ENCODE measurements around the gene HIPK2.

HIPK2 gene

GRCh38 chr7:139704308-139704879 lies 73.4 kb downstream of the HIPK2 start:
- no peak for DNase-seq (ENCODE audit: low read depth, low spot score)
- Histone ChIP-seq H3K9me3 (ENCODE audit: low read depth, low read length) (no peaks in the 10 kb centered on the region), H3K9ac (ENCODE audit: insufficient read length) (no peak overlapping the region), H3K36me3 (ENCODE audit: insufficient read depth, low read length) (no peaks in the 10 kb centered on the region), H3K4me3 (no peak overlapping the region), H3K27ac (no peak overlapping the region)
- no peak for TF ChIP-seq EZH2 (IDR thresholded peaks at IDR 0.05)
- TF ChIP-seq POLR2AphosphoS5 (IDR thresholded peaks at IDR 0.05; ENCODE audit: borderline replicate concordance, low read depth, low read length) = no peak
- TF ChIP-seq FOXP2 (optimal IDR thresholded peaks at IDR 0.05; ENCODE audit: control extremely low read depth, extremely low read length, insufficient read depth) = no peak

GRCh38 chr7:139703487-139704307 lies 74.1 kb downstream of the HIPK2 start:
- H3K4me3 ChIP-seq = no peak overlapping the region
- H3K9me3 ChIP-seq (ENCODE audit: low read depth, low read length) = no peaks in the 10 kb centered on the region
- H3K36me3 ChIP-seq (ENCODE audit: insufficient read depth, low read length) = no peaks in the 10 kb centered on the region
- H3K9ac ChIP-seq (ENCODE audit: insufficient read length) = no peak overlapping the region
- H3K27ac ChIP-seq = no peak overlapping the region
- DNase-seq (ENCODE audit: low read depth, low spot score) = no peak
- TF ChIP-seq FOXP2 (optimal IDR thresholded peaks at IDR 0.05; ENCODE audit: control extremely low read depth, extremely low read length, insufficient read depth) (no peak), EZH2 (IDR thresholded peaks at IDR 0.05) (no peak), POLR2AphosphoS5 (IDR thresholded peaks at IDR 0.05; ENCODE audit: borderline replicate concordance, low read depth, low read length) (no peak)

GRCh38 chr7:139702811-139703486 lies 74.8 kb downstream of the HIPK2 start:
- H3K9ac ChIP-seq (ENCODE audit: insufficient read length) = no peak overlapping the region
- H3K9me3 ChIP-seq (ENCODE audit: low read depth, low read length) = no peaks in the 10 kb centered on the region
- DNase-seq (ENCODE audit: low read depth, low spot score) = no peak
- no peaks in the 10 kb centered on the region for H3K36me3 ChIP-seq (ENCODE audit: insufficient read depth, low read length)
- TF ChIP-seq EZH2 (IDR thresholded peaks at IDR 0.05) = no peak
- TF ChIP-seq FOXP2 (optimal IDR thresholded peaks at IDR 0.05; ENCODE audit: control extremely low read depth, extremely low read length, insufficient read depth) = no peak
- TF ChIP-seq POLR2AphosphoS5 (IDR thresholded peaks at IDR 0.05; ENCODE audit: borderline replicate concordance, low read depth, low read length) = no peak
- H3K4me3 ChIP-seq = no peak overlapping the region
- no peak overlapping the region for H3K27ac ChIP-seq

DNA sequence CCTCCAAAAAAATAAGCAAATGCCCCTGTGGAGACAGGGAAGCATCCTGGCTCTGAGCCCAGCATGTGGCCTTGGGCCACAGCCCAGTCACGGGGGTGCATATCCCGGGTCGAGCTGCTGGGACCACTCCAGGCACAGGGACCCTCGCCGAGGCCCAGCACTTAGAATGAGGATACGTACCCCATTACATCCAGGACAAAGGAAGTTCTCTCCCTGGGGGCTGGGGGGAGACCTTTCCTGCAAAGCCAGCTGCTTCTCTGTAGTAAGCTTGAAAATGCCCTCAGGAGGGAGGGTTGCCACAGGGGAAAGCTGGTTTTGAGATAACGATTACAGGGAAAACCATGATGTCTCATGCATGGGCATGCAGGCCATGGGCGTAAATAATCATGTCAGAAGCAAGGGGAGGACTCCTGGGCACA lies 75.5 kb downstream of the HIPK2 start:
- Histone ChIP-seq H3K9ac (ENCODE audit: insufficient read length) (no peak overlapping the region), H3K4me3 (no peak overlapping the region), H3K9me3 (ENCODE audit: low read depth, low read length) (no peaks in the 10 kb centered on the region), H3K36me3 (ENCODE audit: insufficient read depth, low read length) (no peaks in the 10 kb centered on the region), H3K27ac (no peak overlapping the region)
- DNase-seq (ENCODE audit: low read depth, low spot score) = no peak
- TF ChIP-seq FOXP2 (optimal IDR thresholded peaks at IDR 0.05; ENCODE audit: control extremely low read depth, extremely low read length, insufficient read depth) (no peak), POLR2AphosphoS5 (IDR thresholded peaks at IDR 0.05; ENCODE audit: borderline replicate concordance, low read depth, low read length) (no peak), EZH2 (IDR thresholded peaks at IDR 0.05) (no peak)

- no peak for TF ChIP-seq FOXP2 (optimal IDR thresholded peaks at IDR 0.05; ENCODE audit: control extremely low read depth, extremely low read length, insufficient read depth)
- TF ChIP-seq POLR2AphosphoS5 (IDR thresholded peaks at IDR 0.05; ENCODE audit: borderline replicate concordance, low read depth, low read length) = no peak
- TF ChIP-seq EZH2 (IDR thresholded peaks at IDR 0.05) = no peak
- H3K9me3 ChIP-seq (ENCODE audit: low read depth, low read length) = no peaks in the 10 kb centered on the region
- no peaks in the 10 kb centered on the region for H3K36me3 ChIP-seq (ENCODE audit: insufficient read depth, low read length)
- no peak overlapping the region for H3K9ac ChIP-seq (ENCODE audit: insufficient read length)
- no peak overlapping the region for H3K27ac ChIP-seq
- H3K4me3 ChIP-seq = no peak overlapping the region
- no peak for DNase-seq (ENCODE audit: low read depth, low spot score)
Measured at GRCh38 chr7:139701908-139702307, 75.9 kb downstream of the HIPK2 start.

DNA sequence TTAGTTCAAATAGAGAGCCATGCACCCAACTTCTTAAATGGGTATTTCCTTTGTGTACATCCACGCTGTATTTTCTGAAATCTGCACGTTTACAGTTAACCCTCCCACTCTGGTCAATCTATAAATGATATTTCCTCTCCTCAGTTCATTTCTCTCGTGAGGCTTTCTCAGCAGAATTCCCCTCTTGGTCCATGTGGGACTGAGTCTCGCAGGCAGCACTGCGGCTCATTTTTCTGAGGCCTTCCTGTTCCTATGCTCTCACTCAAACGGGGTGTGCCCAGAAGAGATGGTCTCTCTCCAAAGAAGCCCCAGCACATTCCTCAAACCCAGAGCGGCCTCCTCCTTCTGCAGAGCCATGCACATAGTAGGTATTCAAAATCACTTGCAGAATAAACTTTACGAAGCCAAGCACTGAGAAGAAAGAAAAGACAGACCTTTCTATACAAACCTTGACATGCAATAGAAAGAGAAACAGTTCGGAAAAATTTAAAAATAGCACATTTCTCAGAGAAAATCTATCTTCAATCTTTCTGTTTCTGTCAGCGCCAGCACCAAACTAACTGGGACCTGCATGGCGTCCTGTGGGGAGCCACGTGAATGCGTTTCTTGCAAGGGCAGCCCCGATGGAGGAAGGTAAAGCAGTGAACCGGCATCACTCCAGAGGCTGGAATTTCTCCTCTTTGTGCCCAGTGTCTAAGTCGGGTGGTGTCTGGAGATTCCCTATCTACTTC lies 77.1 kb downstream of the HIPK2 start:
- TF ChIP-seq POLR2AphosphoS5 (IDR thresholded peaks at IDR 0.05; ENCODE audit: borderline replicate concordance, low read depth, low read length) (no peak), FOXP2 (optimal IDR thresholded peaks at IDR 0.05; ENCODE audit: control extremely low read depth, extremely low read length, insufficient read depth) (no peak), EZH2 (IDR thresholded peaks at IDR 0.05) (no peak)
- no peaks in the 10 kb centered on the region for H3K36me3 ChIP-seq (ENCODE audit: insufficient read depth, low read length)
- no peak overlapping the region for H3K9ac ChIP-seq (ENCODE audit: insufficient read length)
- DNase-seq (ENCODE audit: low read depth, low spot score) = no peak
- no peak overlapping the region for H3K4me3 ChIP-seq
- H3K9me3 ChIP-seq (ENCODE audit: low read depth, low read length) = no peaks in the 10 kb centered on the region
- no peak overlapping the region for H3K27ac ChIP-seq

DNA sequence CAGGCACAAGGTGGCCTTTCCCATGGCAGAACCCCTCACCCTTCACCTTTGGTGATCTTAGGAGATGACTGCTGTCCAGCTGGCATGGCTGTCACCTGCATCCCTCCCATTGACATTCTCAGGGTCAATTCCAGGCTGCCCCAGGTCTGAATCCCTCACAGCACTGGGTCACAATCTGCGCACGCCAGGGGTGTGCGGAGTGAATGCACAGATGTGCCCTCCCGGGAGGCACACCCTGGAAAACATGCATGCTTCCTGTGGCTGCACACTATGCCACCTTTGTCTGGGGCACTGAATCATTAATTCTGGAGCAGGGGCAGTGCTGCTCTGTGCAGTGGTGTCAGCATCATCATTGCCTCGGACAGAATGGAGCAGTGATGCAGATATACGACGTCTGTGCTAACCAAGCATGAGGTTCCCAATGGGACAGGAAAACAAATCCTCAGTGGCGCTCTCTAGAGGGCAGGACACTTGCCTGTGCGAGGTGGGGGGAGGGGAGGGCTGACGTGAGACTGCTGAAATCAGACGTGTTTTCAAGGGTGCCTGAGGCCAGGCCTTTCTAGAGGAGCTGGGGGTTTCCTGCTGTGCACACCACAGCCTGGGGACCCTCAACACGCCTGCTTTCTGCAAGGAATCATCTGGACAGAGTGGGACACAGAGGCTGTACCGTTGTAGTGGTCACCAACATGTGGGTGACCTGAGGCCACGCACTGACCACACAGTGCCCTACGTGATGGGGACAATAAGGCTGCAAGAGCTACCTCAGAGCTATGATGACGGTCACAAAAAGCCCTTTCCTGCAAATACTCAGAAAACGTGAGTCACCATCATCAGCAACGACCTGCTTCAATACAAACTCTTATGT lies 77.9 kb downstream of the HIPK2 start:
- DNase-seq (ENCODE audit: low read depth, low spot score) = no peak
- H3K36me3 ChIP-seq (ENCODE audit: insufficient read depth, low read length) = no peaks in the 10 kb centered on the region
- TF ChIP-seq EZH2 (IDR thresholded peaks at IDR 0.05) (no peak), FOXP2 (optimal IDR thresholded peaks at IDR 0.05; ENCODE audit: control extremely low read depth, extremely low read length, insufficient read depth) (no peak), POLR2AphosphoS5 (IDR thresholded peaks at IDR 0.05; ENCODE audit: borderline replicate concordance, low read depth, low read length) (no peak)
- no peak overlapping the region for H3K9ac ChIP-seq (ENCODE audit: insufficient read length)
- H3K9me3 ChIP-seq (ENCODE audit: low read depth, low read length) = no peaks in the 10 kb centered on the region
- H3K4me3 ChIP-seq = no peak overlapping the region
- H3K27ac ChIP-seq = no peak overlapping the region
